SK-N-SH treated with all-trans-retinoic acid at 6 μM for 48 hours (cell line): ENCODE data around the gene PAN2.

ENCODE experiments used
- ATAC-seq: fragments of 200-7000 bp; cut with Tn5 transposase; 3 replicates; pipeline ENCODE4 v1.9.1; 2020; ENCODE audit warnings: mild to moderate bottlenecking, moderate library complexity
- ARNTL ChIP-seq: fragments of 450-650 bp; formaldehyde crosslinking; IDR thresholded peaks from 2 replicates; pipeline ENCODE4 v1.5.0; 2020; ENCODE audit warnings: low read depth, mild to moderate bottlenecking, moderate library complexity, borderline replicate concordance
- BACH2 ChIP-seq: fragments of 250-450 bp; sonication (Bioruptor Pico); IDR thresholded peaks from 2 replicates; pipeline ENCODE4 v1.9.0; 2021; ENCODE audit warnings: mild to moderate bottlenecking, borderline replicate concordance
- CSDC2 ChIP-seq: fragments of 250-450 bp; sonication (Bioruptor Pico); IDR thresholded peaks from 2 replicates; pipeline ENCODE4 v1.5.0; 2020; ENCODE audit warnings: mild to moderate bottlenecking, moderate library complexity
- ESRRG ChIP-seq: fragments of 250-450 bp; sonication (Bioruptor Pico); IDR thresholded peaks from 2 replicates; pipeline ENCODE4 v1.6.1; 2021; ENCODE audit warnings: mild to moderate bottlenecking
- GLIS3 ChIP-seq: fragments of 250-450 bp; sonication (Bioruptor Pico); IDR thresholded peaks from 2 replicates; pipeline ENCODE4 v1.5.0; 2020; ENCODE audit warnings: mild to moderate bottlenecking, moderate library complexity
- ISL1 ChIP-seq: fragments of 250-450 bp; sonication (Bioruptor Pico); IDR thresholded peaks from 2 replicates; pipeline ENCODE4 v2.1.2; 2022; ENCODE audit warnings: mild to moderate bottlenecking, moderate library complexity
- OSR1 ChIP-seq: fragments of 250-450 bp; sonication (Bioruptor Pico); IDR thresholded peaks from 2 replicates; pipeline ENCODE4 v1.8.0; 2022; ENCODE audit warnings: moderate library complexity, mild to moderate bottlenecking, inconsistent platforms
- PPARA ChIP-seq: fragments of 250-450 bp; sonication (Bioruptor Pico); IDR thresholded peaks from 2 replicates; pipeline ENCODE4 v1.5.0; 2020; ENCODE audit warnings: mild to moderate bottlenecking, borderline replicate concordance
- RARB ChIP-seq: fragments of 250-450 bp; sonication (Bioruptor Pico); IDR thresholded peaks from 2 replicates; pipeline ENCODE4 v1.8.0; 2021; ENCODE audit warnings: mild to moderate bottlenecking, moderate library complexity
- SNAI2 ChIP-seq: fragments of 250-450 bp; sonication (Bioruptor Pico); IDR thresholded peaks from 2 replicates; pipeline ENCODE4 v1.5.0; 2020; ENCODE audit warnings: mild to moderate bottlenecking, moderate library complexity
- TCF4 ChIP-seq: fragments of 250-450 bp; sonication (Bioruptor Pico); IDR thresholded peaks from 2 replicates; pipeline ENCODE4 v1.8.0; 2021; ENCODE audit warnings: mild to moderate bottlenecking, moderate library complexity, borderline replicate concordance
- TOX ChIP-seq: fragments of 250-450 bp; sonication (Bioruptor Pico); IDR thresholded peaks from 2 replicates; pipeline ENCODE4 v1.8.0; 2021; ENCODE audit warnings: mild to moderate bottlenecking, moderate library complexity, borderline replicate concordance
- ZC3H10 ChIP-seq: fragments of 250-450 bp; sonication (Bioruptor Pico); IDR thresholded peaks from 2 replicates; pipeline ENCODE4 v1.5.1; 2021; ENCODE audit warnings: mild to moderate bottlenecking, moderate library complexity
- ZFP3 ChIP-seq: fragments of 250-450 bp; sonication (Bioruptor Pico); IDR thresholded peaks from 2 replicates; pipeline ENCODE4 v1.5.0; 2020; ENCODE audit warnings: mild to moderate bottlenecking, moderate library complexity
- ZFP30 ChIP-seq: fragments of 450-650 bp; formaldehyde crosslinking; IDR thresholded peaks from 2 replicates; pipeline ENCODE4 v1.5.0; 2022; ENCODE audit warnings: mild to moderate bottlenecking, moderate library complexity
- ZNF565 ChIP-seq: fragments of 450-650 bp; formaldehyde crosslinking; conservative IDR thresholded peaks from 2 replicates; pipeline ENCODE4 v1.5.0; 2020; ENCODE audit warnings: low read depth, mild to moderate bottlenecking, moderate library complexity
- ZNF70 ChIP-seq: fragments of 450-650 bp; formaldehyde crosslinking; IDR thresholded peaks from 2 replicates; pipeline ENCODE4 v1.5.0; 2020; ENCODE audit warnings: mild to moderate bottlenecking, moderate library complexity
- ZNF8 ChIP-seq: fragments of 450-650 bp; formaldehyde crosslinking; IDR thresholded peaks from 2 replicates; pipeline ENCODE4 v1.5.0; 2020; ENCODE audit warnings: mild to moderate bottlenecking, moderate library complexity
- TF ChIP-seq, protein P1 (sequence below): fragments of 250-450 bp; sonication (Bioruptor Pico); IDR thresholded peaks from 2 replicates; pipeline ENCODE4 v1.8.0; 2021; ENCODE audit warnings: low read depth, mild to moderate bottlenecking, moderate library complexity, borderline replicate concordance
- TF ChIP-seq, protein P2 (sequence below): fragments of 250-450 bp; sonication (Bioruptor Pico); IDR thresholded peaks from 2 replicates; pipeline ENCODE4 v1.5.1; 2020; ENCODE audit warnings: low read depth, mild to moderate bottlenecking, moderate library complexity
- TF ChIP-seq, protein P3 (sequence below): fragments of 250-450 bp; sonication (Bioruptor Pico); IDR thresholded peaks from 2 replicates; pipeline ENCODE4 v1.5.1; 2021; ENCODE audit warnings: mild to moderate bottlenecking, moderate library complexity
- TF ChIP-seq, protein P4 (sequence below): fragments of 250-450 bp; sonication (Bioruptor Pico); IDR thresholded peaks from 2 replicates; pipeline ENCODE4 v1.5.0; 2020; ENCODE audit warnings: mild to moderate bottlenecking, moderate library complexity
- TF ChIP-seq, protein P5 (sequence below): fragments of 250-450 bp; sonication (Bioruptor Pico); IDR thresholded peaks from 2 replicates; pipeline ENCODE4 v1.8.0; 2020; ENCODE audit warnings: mild to moderate bottlenecking, moderate library complexity, borderline replicate concordance

Gene PAN2

DNA sequence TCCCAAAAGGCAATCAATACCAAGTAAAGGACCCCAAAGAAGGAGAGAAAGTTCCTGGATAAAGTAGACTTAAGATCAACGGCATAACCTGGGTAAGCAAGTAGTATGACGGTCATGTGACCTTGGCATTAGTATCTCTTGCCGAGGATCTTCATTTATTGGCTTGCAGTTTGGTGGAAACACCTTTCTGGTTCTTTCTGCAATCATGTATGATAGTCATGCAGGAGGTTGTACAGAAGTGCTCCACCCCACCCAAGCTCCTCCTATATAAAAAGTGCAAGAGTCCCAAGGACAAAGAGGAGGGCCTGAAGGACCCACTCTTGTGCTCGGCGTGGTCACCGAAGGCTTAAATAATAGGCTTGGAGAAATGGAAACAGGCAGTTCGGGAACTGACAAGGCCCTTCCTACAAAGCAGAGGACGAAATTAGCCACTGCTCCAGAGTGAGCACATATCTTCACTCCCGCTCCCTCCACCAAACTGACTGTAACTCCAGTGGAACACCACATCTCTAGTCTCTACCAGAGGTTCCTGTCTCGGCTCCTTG is 34.4 kb downstream of the PAN2 start:
- TF ChIP-seq ISL1 (CRISPR knock-in tag) (no peak), ZNF565 (no peak), ARNTL (CRISPR knock-in tag) (no peak), OSR1 (CRISPR knock-in tag) (no peak), SNAI2 (CRISPR knock-in tag) (no peak), ZFP3 (CRISPR knock-in tag) (no peak), TCF4 (CRISPR knock-in tag) (no peak), RARB (CRISPR knock-in tag) (no peak), PPARA (CRISPR knock-in tag) (no peak), ZFP30 (CRISPR knock-in tag) (no peak), ESRRG (CRISPR knock-in tag) (no peak), ZNF70 (CRISPR knock-in tag) (no peak), CSDC2 (CRISPR knock-in tag) (no peak), ZC3H10 (no peak), BACH2 (CRISPR knock-in tag) (no peak), TOX (CRISPR knock-in tag) (no peak), ZNF8 (CRISPR knock-in tag) (no peak)
- TF ChIP-seq, protein P1, sequence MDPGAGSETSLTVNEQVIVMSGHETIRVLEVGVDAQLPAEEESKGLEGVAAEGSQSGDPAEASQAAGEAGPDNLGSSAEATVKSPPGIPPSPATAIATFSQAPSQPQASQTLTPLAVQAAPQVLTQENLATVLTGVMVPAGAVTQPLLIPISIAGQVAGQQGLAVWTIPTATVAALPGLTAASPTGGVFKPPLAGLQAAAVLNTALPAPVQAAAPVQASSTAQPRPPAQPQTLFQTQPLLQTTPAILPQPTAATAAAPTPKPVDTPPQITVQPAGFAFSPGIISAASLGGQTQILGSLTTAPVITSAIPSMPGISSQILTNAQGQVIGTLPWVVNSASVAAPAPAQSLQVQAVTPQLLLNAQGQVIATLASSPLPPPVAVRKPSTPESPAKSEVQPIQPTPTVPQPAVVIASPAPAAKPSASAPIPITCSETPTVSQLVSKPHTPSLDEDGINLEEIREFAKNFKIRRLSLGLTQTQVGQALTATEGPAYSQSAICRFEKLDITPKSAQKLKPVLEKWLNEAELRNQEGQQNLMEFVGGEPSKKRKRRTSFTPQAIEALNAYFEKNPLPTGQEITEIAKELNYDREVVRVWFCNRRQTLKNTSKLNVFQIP: no peak
- TF ChIP-seq, protein P2, sequence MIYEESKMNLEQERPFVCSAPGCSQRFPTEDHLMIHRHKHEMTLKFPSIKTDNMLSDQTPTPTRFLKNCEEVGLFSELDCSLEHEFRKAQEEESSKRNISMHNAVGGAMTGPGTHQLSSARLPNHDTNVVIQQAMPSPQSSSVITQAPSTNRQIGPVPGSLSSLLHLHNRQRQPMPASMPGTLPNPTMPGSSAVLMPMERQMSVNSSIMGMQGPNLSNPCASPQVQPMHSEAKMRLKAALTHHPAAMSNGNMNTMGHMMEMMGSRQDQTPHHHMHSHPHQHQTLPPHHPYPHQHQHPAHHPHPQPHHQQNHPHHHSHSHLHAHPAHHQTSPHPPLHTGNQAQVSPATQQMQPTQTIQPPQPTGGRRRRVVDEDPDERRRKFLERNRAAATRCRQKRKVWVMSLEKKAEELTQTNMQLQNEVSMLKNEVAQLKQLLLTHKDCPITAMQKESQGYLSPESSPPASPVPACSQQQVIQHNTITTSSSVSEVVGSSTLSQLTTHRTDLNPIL (CRISPR knock-in tag): no peak
- ATAC-seq: peak; percentile 28

DNA sequence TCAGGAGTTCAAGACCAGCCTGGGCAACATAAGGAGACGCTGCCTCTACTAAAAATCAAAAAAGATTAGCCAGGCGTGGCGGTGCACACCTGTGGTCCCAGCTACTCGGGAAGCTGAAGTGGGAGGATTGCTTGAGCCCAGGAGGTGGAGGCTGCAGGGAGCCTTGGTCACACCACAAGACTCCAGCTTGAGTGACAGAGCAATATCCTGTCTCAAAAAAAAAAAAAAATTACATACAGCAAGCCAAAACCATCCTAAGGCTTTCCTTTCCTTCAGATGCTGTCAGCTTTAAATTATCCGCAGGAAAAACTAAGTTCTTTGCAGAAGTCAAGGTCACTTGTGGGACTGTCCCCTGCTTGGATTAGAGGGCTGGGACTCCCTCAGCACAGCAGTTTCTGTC is 35.0 kb downstream of the PAN2 start:
- ATAC-seq: no peak
- TF ChIP-seq CSDC2 (CRISPR knock-in tag): no peak

DNA sequence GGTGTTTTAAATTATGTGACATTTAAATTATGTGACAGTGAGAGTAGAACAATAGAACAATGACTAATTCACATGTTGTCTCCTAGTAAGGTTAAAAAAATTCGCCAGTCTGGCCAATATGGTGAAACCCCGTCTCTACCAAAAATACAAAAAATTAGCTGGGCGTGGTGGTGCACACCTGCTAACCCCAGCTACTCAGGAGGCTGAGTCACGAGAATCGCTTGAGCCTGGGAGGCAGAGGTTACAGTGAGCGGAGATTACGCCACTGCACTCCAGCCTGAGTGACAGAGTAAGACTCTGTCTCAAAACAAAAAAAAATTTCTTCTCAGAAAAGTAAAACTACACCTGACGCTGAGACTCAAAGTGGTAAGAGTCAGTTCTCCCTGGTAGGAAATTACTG is 36.4 kb downstream of the PAN2 start:
- no peak for ATAC-seq
- TF ChIP-seq OSR1 (CRISPR knock-in tag) (no peak), RARB (CRISPR knock-in tag) (no peak)

DNA sequence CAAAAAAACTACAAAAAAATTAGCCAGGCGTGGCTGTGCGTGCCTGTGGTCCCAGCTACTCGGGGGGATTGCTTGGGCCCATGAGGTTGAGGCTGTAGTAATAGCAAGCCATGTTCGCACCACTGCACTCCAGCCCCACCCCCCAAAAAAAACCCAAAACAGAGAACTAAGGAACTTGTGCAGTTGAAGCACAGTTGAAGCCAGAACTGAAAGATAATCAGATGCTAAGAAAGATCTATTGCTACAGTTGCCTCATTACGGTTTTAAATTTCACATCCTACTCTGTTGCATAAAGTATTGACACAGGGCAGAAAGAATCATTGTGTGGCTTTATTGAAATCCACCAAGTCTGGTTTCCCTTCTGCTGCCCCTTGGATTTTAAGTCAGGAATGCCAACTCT is 37.5 kb downstream of the PAN2 start:
- ATAC-seq: no peak

DNA sequence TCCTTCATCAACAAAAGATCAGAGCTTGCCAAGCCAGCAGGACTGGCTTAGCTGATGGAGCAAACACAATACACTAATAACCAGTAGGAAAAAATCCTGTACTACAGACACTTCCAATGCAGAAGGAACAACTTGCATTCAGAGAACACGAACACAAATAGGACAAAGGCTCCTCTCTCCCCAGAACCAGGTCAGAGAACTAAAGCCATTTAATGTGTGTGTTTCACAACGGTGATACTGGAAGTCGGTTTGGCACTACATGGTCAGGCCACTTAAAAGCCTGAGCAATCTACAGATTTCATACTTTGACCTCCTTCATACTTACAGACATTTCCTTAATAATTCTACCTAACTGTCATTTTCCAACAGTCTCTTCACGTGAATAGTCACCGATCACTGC is 40.0 kb downstream of the PAN2 start:
- no peak for ATAC-seq
- TF ChIP-seq ARNTL (CRISPR knock-in tag) (no peak), ZNF8 (CRISPR knock-in tag) (no peak), CSDC2 (CRISPR knock-in tag) (no peak), ZNF565 (no peak), GLIS3 (CRISPR knock-in tag) (no peak), RARB (CRISPR knock-in tag) (no peak), TOX (CRISPR knock-in tag) (no peak), TCF4 (CRISPR knock-in tag) (no peak), ESRRG (CRISPR knock-in tag) (no peak)
- TF ChIP-seq, protein P3, sequence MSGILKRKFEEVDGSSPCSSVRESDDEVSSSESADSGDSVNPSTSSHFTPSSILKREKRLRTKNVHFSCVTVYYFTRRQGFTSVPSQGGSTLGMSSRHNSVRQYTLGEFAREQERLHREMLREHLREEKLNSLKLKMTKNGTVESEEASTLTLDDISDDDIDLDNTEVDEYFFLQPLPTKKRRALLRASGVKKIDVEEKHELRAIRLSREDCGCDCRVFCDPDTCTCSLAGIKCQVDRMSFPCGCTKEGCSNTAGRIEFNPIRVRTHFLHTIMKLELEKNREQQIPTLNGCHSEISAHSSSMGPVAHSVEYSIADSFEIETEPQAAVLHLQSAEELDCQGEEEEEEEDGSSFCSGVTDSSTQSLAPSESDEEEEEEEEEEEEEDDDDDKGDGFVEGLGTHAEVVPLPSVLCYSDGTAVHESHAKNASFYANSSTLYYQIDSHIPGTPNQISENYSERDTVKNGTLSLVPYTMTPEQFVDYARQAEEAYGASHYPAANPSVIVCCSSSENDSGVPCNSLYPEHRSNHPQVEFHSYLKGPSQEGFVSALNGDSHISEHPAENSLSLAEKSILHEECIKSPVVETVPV (CRISPR knock-in tag): no peak
- TF ChIP-seq, protein P4, sequence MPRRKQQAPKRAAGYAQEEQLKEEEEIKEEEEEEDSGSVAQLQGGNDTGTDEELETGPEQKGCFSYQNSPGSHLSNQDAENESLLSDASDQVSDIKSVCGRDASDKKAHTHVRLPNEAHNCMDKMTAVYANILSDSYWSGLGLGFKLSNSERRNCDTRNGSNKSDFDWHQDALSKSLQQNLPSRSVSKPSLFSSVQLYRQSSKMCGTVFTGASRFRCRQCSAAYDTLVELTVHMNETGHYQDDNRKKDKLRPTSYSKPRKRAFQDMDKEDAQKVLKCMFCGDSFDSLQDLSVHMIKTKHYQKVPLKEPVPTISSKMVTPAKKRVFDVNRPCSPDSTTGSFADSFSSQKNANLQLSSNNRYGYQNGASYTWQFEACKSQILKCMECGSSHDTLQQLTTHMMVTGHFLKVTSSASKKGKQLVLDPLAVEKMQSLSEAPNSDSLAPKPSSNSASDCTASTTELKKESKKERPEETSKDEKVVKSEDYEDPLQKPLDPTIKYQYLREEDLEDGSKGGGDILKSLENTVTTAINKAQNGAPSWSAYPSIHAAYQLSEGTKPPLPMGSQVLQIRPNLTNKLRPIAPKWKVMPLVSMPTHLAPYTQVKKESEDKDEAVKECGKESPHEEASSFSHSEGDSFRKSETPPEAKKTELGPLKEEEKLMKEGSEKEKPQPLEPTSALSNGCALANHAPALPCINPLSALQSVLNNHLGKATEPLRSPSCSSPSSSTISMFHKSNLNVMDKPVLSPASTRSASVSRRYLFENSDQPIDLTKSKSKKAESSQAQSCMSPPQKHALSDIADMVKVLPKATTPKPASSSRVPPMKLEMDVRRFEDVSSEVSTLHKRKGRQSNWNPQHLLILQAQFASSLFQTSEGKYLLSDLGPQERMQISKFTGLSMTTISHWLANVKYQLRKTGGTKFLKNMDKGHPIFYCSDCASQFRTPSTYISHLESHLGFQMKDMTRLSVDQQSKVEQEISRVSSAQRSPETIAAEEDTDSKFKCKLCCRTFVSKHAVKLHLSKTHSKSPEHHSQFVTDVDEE (CRISPR knock-in tag): no peak

More for the DNA sequence above, 37.5 kb downstream of the PAN2 start:
- TF ChIP-seq BACH2 (CRISPR knock-in tag) (no peak), ESRRG (CRISPR knock-in tag) (no peak), SNAI2 (CRISPR knock-in tag) (no peak), PPARA (CRISPR knock-in tag) (no peak), ISL1 (CRISPR knock-in tag) (no peak), ZNF70 (CRISPR knock-in tag) (no peak), TCF4 (CRISPR knock-in tag) (no peak)
- TF ChIP-seq, protein P5, sequence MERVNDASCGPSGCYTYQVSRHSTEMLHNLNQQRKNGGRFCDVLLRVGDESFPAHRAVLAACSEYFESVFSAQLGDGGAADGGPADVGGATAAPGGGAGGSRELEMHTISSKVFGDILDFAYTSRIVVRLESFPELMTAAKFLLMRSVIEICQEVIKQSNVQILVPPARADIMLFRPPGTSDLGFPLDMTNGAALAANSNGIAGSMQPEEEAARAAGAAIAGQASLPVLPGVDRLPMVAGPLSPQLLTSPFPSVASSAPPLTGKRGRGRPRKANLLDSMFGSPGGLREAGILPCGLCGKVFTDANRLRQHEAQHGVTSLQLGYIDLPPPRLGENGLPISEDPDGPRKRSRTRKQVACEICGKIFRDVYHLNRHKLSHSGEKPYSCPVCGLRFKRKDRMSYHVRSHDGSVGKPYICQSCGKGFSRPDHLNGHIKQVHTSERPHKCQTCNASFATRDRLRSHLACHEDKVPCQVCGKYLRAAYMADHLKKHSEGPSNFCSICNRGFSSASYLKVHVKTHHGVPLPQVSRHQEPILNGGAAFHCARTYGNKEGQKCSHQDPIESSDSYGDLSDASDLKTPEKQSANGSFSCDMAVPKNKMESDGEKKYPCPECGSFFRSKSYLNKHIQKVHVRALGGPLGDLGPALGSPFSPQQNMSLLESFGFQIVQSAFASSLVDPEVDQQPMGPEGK (CRISPR knock-in tag): no peak
